ENCODE results near the gene CHST6. TPM values are rescaled to one million over a fixed set of nuclear protein-coding genes. Genes with fewer than 3 reads are reported as not detected.
A peak's percentile ranks its signal among the peaks of the same experiment; 100 is the strongest.
"Not testable (repeated sequence)": the region's sequence is repeated elsewhere in the genome, so short reads cannot be mapped to it uniquely, and the experiment has no call there.

CHST6 gene
- total RNA-seq, 2 donors from 2014 or later = not detected

DNA sequence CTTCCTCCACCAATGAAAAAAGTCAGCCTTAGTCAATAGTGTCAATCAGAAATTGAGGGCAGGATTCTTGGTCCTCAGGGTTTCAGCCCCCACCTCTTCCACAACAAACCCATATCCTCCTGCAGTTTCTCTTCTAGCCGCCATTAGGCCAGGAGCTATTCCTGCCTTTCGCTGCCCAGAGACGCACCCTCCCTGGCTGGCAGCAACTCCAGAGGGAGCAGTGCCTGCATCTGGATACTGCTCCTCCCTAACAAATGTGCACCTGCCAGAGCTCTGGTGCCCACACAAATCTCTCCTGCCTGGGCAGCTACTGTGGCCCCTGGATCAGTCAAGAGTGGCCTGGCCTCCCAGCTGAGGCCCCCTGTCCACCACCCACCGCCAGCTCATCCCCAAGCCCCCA lies 38.8 kb downstream of the CHST6 start:
- ATAC-seq (replicated peaks); H3K4me3 Mint-ChIP-seq; H3K27me3 Mint-ChIP-seq; H3K9me3 Mint-ChIP-seq: not testable (repeated sequence)
- peak overlapping the region; percentile 71 for H3K27ac Mint-ChIP-seq
- peaks cover 31% of the 10 kb centered on the region for H3K4me1 Mint-ChIP-seq
- peaks cover 16% of the 10 kb centered on the region for H3K36me3 Mint-ChIP-seq (ENCODE audit: low read depth)

GRCh38 chr16:75455677-75456076 lies 39.6 kb downstream of the CHST6 start:
- no peak for ATAC-seq (replicated peaks)
- Mint-ChIP-seq H3K4me3 (no peak overlapping the region), H3K27me3 (no peaks in the 10 kb centered on the region), H3K27ac (no peak overlapping the region), H3K9me3 (no peaks in the 10 kb centered on the region), H3K36me3 (ENCODE audit: low read depth) (peaks cover 22% of the 10 kb centered on the region), H3K4me1 (peaks cover 30% of the 10 kb centered on the region)

- Mint-ChIP-seq H3K27me3 (no peaks in the 10 kb centered on the region), H3K9me3 (no peaks in the 10 kb centered on the region), H3K27ac (no peak overlapping the region), H3K36me3 (ENCODE audit: low read depth) (peaks cover 40% of the 10 kb centered on the region), H3K4me3 (no peak overlapping the region), H3K4me1 (peaks cover 10% of the 10 kb centered on the region)
- no peak for ATAC-seq (replicated peaks)
Observed at GRCh38 chr16:75452464-75453190, 42.6 kb downstream of the CHST6 start.

GRCh38 chr16:75446416-75446815 lies 48.8 kb downstream of the CHST6 start:
- no peaks in the 10 kb centered on the region for H3K9me3 Mint-ChIP-seq

DNA sequence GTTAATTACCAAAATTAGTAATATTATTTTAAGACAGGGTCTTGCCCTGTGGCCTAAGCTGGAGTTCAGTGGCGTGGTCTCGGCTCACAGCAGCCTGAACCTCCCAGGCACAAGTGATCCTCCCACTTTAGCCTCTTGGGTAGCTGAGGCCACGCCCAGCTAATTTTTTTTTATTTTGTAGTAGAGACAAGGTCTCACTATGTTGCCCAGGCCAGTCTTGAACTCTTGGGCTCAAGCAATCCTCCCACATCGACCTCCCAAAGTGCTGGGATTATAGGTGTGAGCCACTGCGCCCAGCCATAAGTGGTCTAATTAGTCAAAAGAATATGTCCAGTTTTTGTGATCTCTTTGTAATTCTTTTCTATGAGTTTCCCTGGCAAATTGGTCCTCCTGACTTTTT lies 49.9 kb downstream of the CHST6 start:
- Mint-ChIP-seq H3K4me1 (no peaks in the 10 kb centered on the region), H3K36me3 (ENCODE audit: low read depth) (peaks cover 41% of the 10 kb centered on the region), H3K27me3 (no peaks in the 10 kb centered on the region), H3K9me3 (no peaks in the 10 kb centered on the region), H3K4me3 (no peak overlapping the region), H3K27ac (no peak overlapping the region)
- no peak for ATAC-seq (replicated peaks)

More at GRCh38 chr16:75446416-75446815, 48.8 kb downstream of the CHST6 start:
- Mint-ChIP-seq H3K36me3 (ENCODE audit: low read depth) (peaks cover 52% of the 10 kb centered on the region), H3K4me1 (no peaks in the 10 kb centered on the region), H3K4me3 (no peak overlapping the region), H3K27me3 (no peaks in the 10 kb centered on the region), H3K27ac (no peak overlapping the region)
- ATAC-seq (replicated peaks) = no peak

GRCh38 chr16:75443298-75443697 lies 51.9 kb downstream of the CHST6 start:
- no peak for ATAC-seq (replicated peaks)
- no peaks in the 10 kb centered on the region for H3K9me3 Mint-ChIP-seq
- H3K36me3 Mint-ChIP-seq (ENCODE audit: low read depth) = peaks cover 24% of the 10 kb centered on the region
- no peak overlapping the region for H3K27ac Mint-ChIP-seq
- no peaks in the 10 kb centered on the region for H3K4me1 Mint-ChIP-seq
- H3K27me3 Mint-ChIP-seq = no peaks in the 10 kb centered on the region
- no peak overlapping the region for H3K4me3 Mint-ChIP-seq

DNA sequence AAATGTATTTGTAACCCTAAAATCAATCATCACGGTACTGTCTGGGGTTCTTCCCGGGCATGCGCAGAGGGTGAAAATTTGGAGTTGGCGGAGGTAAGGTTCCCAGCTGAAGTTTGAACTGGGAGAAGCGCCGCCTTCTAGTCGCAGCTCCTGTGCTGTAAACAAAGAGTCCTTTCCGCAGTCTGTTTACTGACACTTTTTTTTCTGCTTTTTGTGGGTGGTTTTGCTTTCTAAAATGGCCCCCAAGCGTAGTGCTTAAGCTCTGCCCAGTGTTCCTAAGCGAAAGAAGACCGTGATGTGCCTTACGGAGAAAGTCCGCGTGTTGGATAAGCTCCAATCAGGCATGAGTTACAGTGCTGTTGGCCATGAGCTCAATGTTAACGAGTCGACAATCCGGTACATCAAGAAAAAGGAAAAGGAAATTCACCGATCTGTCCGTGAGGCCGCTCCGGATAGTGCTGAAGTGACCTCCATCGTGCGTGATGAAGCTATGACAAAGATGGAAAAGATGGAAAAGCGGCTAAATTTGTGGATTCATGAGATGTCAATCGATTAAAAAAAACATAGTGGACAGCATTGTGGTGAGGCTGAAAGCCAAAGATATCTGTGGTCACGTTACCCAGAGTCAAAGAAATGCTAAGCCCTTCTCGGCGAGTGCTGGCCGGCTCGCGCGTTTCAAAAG lies 61.4 kb downstream of the CHST6 start:
- Mint-ChIP-seq H3K27me3 (no peaks in the 10 kb centered on the region), H3K36me3 (ENCODE audit: low read depth) (peaks cover 12% of the 10 kb centered on the region), H3K4me1 (peaks cover 9% of the 10 kb centered on the region), H3K4me3 (peak overlapping the region; percentile 82), H3K27ac (peak overlapping the region; percentile 82), H3K9me3 (no peaks in the 10 kb centered on the region)
- peak; percentile 79 for ATAC-seq (replicated peaks)

- ATAC-seq (replicated peaks) = peak; percentile 94
- peak within 1 kb of the TSS; percentile 82 for H3K4me3 Mint-ChIP-seq
- H3K27me3 Mint-ChIP-seq = no peaks in the 10 kb centered on the region
- peak within 1 kb of the TSS; percentile 82 for H3K27ac Mint-ChIP-seq
- H3K36me3 Mint-ChIP-seq (ENCODE audit: low read depth) = peaks cover 16% of the 10 kb centered on the region
- peaks cover 9% of the 10 kb centered on the region for H3K4me1 Mint-ChIP-seq
- no peaks in the 10 kb centered on the region for H3K9me3 Mint-ChIP-seq
Observed at GRCh38 chr16:75432828-75433731, 62.2 kb downstream of the CHST6 start, which contains the start of gene CFDP1. TSS of gene CFDP1 (minus strand) at chr16:75433503. CDS start at chr16:75433352, 151 bp downstream.

- H3K27ac Mint-ChIP-seq = no peak overlapping the region
- ATAC-seq (replicated peaks) = no peak
- peaks cover 9% of the 10 kb centered on the region for H3K4me1 Mint-ChIP-seq
- H3K9me3 Mint-ChIP-seq = no peaks in the 10 kb centered on the region
- H3K27me3 Mint-ChIP-seq = no peaks in the 10 kb centered on the region
- no peak overlapping the region for H3K4me3 Mint-ChIP-seq
- peaks cover 21% of the 10 kb centered on the region for H3K36me3 Mint-ChIP-seq (ENCODE audit: low read depth)
Observed at GRCh38 chr16:75429621-75430403, 65.4 kb downstream of the CHST6 start.

- peaks cover 13% of the 10 kb centered on the region for H3K36me3 Mint-ChIP-seq (ENCODE audit: low read depth)
- not testable (repeated sequence) for H3K27ac Mint-ChIP-seq, H3K4me1 Mint-ChIP-seq, H3K27me3 Mint-ChIP-seq, H3K9me3 Mint-ChIP-seq, H3K4me3 Mint-ChIP-seq
- ATAC-seq (replicated peaks) = peak; percentile 66
Observed at GRCh38 chr16:75426524-75426923, 68.7 kb downstream of the CHST6 start.

DNA sequence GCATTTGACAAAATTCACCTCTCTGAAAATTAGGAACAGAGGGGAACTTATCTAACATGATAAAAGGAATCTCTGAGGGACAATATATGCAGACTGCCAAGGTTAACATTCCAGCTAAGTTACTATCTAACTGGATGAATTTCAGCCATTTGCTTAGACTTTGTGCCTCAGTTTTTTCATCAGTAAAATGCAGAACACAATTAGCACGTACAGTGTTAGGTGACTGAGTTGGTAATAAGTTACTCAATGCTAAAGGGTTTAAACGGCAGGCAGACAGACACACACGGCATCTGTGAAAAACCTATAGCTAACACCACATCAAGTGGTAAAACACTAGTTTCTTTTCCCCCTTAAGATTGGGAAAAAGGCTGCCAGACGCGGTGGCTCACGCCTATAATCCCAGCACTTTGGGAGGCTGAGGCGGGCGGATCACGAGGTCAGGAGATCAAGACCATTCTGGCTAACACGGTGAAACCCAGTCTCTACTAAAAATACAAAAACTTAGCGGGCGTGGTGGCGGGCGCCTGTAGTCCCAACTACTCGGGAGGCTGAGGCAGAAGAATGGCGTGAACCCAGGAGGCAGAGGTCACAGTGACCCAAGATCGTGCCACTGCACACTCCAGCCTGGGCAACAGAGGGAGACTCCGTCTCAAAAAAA lies 71.0 kb downstream of the CHST6 start:
- H3K4me3 Mint-ChIP-seq; H3K9me3 Mint-ChIP-seq; ATAC-seq (replicated peaks); H3K27me3 Mint-ChIP-seq; H3K27ac Mint-ChIP-seq; H3K36me3 Mint-ChIP-seq (ENCODE audit: low read depth): not testable (repeated sequence)
- H3K4me1 Mint-ChIP-seq = peaks cover 12% of the 10 kb centered on the region

DNA sequence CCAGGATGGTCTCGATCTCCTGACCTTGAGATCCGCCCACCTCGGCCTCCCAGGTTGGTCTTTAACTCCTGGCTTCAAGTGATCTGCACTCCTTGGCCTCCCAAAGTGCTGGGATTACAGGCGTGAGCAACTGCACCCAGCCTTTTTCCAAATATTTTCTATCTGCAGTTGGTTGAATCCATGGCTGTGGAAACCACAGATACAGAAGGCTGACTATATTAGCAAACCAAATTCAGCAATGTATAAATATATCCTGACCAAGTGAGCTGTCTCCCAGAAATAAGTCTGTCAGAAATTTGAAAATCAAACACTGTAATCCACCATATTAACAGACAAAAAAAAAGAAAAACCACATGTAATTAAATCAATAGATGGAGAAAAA lies 71.5 kb downstream of the CHST6 start:
- H3K27me3 Mint-ChIP-seq = no peaks in the 10 kb centered on the region
- H3K4me3 Mint-ChIP-seq = no peak overlapping the region
- H3K27ac Mint-ChIP-seq = no peak overlapping the region
- H3K36me3 Mint-ChIP-seq (ENCODE audit: low read depth) = peaks cover 10% of the 10 kb centered on the region
- no peak for ATAC-seq (replicated peaks)
- no peaks in the 10 kb centered on the region for H3K9me3 Mint-ChIP-seq
- H3K4me1 Mint-ChIP-seq = peaks cover 12% of the 10 kb centered on the region
